GM19025 (cell line): ENCODE results near the gene MRPL55.

Experiments
- ATAC-seq: cut with Tn5 transposase; IDR thresholded peaks from one replicate; pipeline ENCODE4 v1.9.1; 2021; ENCODE audit warnings: mild to moderate bottlenecking, low read depth, moderate library complexity; ENCODE audit not compliant: unreplicated experiment

Gene MRPL55

GRCh38 chr1:228109073-228109961 lies at the start of gene MRPL55:
Gene MRPL55, minus strand, starts transcription at chr1:228109299. Its CDS starts 1,039 bp downstream, at chr1:228108260.
- peak; percentile 87 for ATAC-seq

DNA sequence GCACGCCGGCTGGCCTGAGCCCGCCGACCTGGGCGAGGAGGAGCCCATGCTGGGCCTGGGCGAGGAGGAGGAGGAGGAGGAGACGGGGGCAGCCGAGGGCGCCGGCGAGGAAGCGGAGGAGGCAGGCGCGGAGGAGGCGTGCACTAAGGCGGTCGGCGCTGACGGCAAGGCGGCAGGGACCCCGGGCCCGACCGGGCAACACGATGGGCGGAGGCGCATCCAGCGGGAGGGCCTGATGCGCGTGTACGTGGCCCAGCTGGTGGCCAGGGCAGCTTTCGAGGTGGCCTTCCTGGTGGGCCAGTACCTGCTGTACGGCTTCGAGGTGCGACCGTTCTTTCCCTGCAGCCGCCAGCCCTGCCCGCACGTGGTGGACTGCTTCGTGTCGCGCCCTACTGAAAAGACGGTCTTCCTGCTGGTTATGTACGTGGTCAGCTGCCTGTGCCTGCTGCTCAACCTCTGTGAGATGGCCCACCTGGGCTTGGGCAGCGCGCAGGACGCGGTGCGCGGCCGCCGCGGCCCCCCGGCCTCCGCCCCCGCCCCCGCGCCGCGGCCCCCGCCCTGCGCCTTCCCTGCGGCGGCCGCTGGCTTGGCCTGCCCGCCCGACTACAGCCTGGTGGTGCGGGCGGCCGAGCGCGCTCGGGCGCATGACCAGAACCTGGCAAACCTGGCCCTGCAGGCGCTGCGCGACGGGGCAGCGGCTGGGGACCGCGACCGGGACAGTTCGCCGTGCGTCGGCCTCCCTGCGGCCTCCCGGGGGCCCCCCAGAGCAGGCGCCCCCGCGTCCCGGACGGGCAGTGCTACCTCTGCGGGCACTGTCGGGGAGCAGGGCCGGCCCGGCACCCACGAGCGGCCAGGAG lies 49.3 kb upstream of the MRPL55 start:
- ATAC-seq = no peak

GRCh38 chr1:228157729-228158126 lies 48.6 kb upstream of the MRPL55 start:
- ATAC-seq = no peak

DNA sequence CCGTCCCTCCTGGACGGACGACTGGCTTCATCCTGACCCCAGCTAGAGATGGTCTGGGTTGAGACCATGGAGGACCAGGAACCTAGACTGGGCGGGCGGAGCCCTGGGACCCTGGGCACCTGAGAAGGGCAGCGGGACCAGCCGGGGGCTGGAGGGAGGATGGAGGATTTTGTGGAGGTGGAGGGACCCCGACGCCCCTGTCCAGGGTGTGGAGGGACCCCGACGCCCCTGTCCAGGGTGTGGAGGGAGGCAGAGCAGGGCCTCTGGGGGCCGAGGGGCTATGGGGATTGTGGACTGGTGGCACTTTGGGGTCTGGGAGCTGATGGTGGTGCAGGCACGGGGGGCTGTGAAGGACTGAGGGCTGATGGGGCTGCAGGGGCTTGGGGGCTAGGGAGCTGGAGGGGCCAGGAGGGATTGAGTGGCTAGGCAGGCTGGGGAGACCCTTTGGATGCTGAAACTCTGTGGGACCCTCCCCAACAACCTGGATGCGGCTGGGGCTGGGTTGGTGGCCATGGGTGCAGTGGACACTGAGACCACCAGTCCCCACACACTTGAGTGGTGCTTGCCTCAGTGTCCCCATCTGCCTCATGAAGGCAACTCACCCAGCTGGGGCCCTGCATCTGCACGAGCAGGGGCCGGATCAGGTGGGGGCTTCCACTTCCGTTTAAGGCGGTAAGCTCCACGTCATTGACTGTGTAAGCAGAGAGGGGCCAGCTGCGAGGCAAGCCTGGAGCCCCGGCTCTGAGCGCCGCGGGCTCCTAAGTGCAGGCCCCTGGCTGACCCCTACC lies 48.0 kb upstream of the MRPL55 start:
- no peak for ATAC-seq

DNA sequence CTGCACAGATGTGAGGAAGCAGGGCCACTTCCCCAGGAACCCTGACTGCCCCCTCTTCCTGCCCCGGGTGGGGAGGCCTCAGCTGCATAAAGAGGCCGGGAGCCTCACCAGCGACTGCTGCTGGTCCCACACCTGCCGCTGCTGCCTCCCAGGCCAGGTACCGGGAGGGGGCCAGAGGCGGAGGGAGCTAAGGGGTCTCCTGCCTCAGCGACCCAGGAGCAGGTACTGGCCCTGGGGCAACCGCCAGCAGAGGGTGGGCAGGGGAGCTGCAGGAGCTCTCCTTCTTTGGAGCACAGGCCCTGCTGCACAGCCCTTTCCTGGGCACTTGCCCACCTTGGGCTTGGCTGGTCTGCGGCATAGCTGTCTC lies 47.4 kb upstream of the MRPL55 start:
- ATAC-seq = no peak

GRCh38 chr1:228155596-228156514 lies 46.8 kb upstream of the MRPL55 start:
- no peak for ATAC-seq

- no peak for ATAC-seq
Measured at GRCh38 chr1:228154670-228155571, 45.8 kb upstream of the MRPL55 start.

DNA sequence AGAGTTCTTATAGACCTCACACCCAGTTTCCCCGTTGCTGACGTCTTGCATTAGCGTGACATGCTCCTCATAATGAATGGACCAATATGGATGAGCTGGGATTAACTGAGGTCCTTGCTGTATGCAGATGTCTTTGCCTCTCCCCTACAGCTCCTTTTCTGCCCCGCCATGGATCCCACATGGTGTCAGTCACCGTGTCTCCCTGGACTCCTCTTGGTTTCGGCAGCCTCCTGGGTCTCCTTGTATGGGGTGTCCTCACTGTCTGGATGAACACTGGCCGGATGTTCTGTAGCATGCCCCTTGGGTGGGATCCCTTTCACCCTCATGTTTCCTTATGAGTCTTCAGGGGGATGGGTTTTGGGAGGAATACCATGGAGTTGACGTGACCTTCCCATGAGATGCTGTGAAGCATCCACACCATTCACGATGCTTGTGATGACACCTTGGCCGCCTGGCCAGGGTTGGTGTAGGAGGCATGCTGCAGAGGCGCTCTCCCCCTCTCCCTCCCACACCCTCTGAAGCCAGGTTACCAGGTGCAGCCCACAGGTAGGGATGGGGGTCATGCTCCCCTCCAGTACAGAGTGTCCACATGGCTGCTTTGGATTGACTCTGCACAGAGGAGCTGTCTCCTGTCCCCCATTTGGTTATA lies 45.0 kb upstream of the MRPL55 start:
- no peak for ATAC-seq

DNA sequence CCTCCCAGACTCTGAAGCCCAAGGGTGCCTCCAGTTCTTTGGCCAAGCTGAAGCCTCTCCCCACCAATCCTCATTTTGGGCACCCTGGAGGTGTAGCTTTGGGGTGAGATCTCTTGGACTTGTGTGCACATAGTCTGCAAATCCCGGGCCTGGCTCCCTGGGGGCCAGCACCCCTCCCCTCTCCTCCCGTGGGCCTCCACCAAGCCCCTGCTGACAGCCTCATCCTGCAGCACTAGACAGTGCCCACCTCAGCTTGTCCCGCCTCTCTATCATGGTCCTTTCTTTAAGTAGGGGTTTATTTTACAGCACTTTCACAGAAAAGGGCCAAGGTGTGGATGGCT lies 43.8 kb upstream of the MRPL55 start:
- ATAC-seq = no peak

- ATAC-seq = no peak
Measured at GRCh38 chr1:228152097-228152917, 43.2 kb upstream of the MRPL55 start.

DNA sequence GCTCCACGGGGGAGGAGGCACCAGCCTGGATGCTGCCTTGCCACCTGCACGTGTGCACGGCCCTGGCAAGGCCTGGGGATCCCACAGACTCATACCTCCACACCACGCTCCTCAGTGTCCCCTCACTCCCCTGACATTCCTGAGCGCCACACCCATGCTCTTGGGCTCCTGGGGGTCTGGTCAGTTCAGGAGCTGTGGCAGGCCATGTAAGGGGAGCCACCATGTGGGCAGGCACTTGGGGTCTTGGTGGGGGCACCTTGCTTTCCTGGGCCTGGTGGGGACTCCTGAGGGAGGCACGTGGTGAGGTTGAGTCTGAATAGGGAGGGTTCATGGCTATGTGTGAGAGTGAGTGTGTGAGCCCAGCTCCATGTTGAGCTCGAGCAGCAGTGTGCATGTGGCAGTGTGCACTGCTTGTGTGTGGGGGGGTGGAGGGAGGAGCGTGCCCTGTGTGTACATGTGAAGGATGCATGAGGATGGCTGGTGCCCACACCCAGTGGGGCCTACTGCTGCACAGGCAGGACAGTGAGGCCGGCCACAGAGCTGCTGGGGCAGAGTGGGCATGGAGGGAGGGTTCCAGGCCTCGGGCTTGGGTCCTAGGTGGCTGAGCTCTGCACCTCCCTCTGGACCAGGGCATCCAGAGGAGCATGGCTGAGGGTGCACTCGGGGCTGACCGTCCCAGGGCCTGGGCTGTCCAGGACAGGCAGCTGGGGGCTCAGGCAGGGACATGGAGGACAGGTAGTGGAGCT lies 42.3 kb upstream of the MRPL55 start:
- no peak for ATAC-seq

GRCh38 chr1:228150461-228151179 lies 41.5 kb upstream of the MRPL55 start:
- ATAC-seq = no peak

- no peak for ATAC-seq
Measured at GRCh38 chr1:228150120-228150460, 41.0 kb upstream of the MRPL55 start.

DNA sequence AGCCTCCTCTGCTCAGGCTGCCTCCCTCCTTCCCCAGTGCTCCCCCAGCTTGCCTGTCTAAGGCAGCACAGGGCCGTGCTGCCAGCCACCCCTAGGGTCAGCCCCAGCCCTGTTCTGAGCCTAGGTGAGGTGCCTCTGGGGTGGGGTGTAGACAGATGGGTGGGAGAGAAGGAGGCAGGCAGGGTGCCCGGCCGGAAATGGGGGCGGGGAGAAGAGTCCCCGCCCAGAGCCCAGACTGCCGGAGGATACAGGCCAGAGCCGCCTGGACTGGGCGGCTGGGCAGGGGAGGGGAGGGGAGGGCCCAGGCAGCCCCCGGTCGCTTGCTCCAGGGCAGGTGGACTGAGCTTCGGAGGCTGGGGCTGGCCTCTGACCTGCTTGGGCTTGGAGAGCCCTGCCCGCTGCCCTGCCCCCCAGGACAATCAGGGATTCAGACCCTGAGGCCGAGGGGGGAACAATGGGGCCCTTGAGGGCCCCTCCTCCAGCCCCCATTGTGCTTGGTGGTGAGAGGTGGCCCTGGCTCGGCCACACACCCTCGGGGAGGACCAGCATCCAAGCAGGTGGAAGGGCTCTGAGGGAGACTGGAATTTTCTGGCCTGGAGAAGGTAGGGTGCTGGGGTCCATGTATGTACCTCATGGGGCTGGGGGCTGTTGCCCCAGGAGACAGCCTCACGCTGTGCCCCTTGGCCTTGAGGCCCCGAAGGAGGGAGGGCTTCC lies 40.5 kb upstream of the MRPL55 start, which contains the start of gene GJC2:
TSS of gene GJC2 (plus strand) at position 525 of the 714 bp plus-strand sequence. CDS start 7,829 bp downstream, outside the sequence.
- ATAC-seq = no peak

DNA sequence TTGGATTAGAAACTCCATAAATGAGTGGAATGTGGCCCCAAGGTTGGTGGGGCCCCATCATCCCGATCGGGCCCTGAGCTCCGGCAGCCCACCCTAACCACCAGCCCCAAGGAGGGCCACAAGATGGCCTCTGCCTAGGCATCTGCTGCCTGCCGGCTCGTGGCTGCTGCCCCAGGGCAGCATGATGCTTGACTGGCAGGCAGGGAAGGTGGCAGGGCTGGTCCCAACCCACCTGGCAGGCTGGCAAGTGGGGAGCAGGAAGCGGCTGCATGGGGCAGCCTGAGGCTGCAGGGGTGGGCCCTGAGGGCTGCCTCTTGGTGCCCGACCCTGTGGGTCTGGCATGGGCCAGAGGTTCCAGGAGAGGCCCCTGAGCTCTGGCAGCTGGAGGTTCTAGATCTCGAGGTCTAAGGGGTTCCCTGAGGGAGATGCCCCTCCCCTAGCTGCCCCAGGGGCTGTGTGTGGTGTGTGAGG lies 39.9 kb upstream of the MRPL55 start:
- ATAC-seq = no peak
